ENCODE results near the gene WFS1. TPM values are rescaled to one million over a fixed set of nuclear protein-coding genes. Genes with fewer than 3 reads are reported as not detected.

The WFS1 gene
- total and polyA plus RNA-seq, 2 donors (not counting 3 experiments of a cell fraction or from before 2014, with no cell fraction given), result 48.2 to 70.0 TPM

DNA sequence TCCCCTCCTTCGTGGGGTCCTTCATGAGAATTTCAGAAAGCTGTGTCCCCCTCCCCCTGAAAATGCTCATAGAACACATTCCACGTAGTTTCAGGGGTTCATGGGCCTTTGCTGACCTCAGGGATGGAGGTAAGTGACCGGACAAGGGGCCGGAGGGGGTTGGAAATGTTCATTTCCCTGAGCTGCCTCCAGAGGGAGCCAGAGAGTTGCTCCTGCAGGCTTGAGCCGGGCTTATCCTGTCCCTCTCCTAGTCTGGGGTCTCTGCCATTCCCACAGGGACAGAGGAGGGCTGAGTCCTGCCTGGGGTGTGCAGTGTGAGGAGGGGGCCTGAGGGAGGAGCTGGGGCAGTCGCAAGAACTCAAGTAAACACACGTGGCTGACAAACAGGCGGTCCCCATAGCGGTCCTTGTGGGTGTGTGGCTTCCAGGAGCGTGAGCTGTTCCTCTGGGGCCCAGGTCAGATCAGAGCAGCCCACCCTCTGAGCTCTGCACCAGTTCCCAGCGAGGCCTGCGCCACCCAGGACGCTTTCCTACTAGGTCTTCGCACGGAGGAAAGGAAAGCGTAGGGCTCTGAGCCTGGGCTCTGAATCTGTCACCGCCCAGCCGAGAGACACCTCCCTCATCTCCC lies 62.5 kb downstream of the WFS1 start:
- H3K9me1 ChIP-seq (replicated peaks; ENCODE audit: control insufficient read depth, extremely low read depth, insufficient read depth, low read length), result no peaks in the 10 kb centered on the region
- DNase-seq (ENCODE audit: low read depth, low spot score), result peak; percentile 42

More for the DNA sequence above, 62.5 kb downstream of the WFS1 start:
- no peak overlapping the region for H3K9ac ChIP-seq (replicated peaks; ENCODE audit: extremely low read depth, insufficient read depth, low read length)
- ChIA-PET CTCF (interaction anchor here (0.8 to 16.2 kb wide), 27 partner anchors 9 to 334 kb away, joined by 3 to 808 read pairs (median 6); partner anchors contain the start of genes MAN2B2 and WFS1), POLR2A (no interaction called here)
- H3K27ac ChIP-seq (ENCODE audit: insufficient read depth, low read depth, low read length), result no peak overlapping the region
- H3K27me3 ChIP-seq (ENCODE audit: control insufficient read depth in 2 of 2, insufficient read depth in 2 of 2, low read length in 2 of 2), result peaks cover 0 to under 1% of the 10 kb centered on the region in 2 experiments
- peak; percentile 66 for FAIRE-seq
- TF ChIP-seq, protein P1, sequence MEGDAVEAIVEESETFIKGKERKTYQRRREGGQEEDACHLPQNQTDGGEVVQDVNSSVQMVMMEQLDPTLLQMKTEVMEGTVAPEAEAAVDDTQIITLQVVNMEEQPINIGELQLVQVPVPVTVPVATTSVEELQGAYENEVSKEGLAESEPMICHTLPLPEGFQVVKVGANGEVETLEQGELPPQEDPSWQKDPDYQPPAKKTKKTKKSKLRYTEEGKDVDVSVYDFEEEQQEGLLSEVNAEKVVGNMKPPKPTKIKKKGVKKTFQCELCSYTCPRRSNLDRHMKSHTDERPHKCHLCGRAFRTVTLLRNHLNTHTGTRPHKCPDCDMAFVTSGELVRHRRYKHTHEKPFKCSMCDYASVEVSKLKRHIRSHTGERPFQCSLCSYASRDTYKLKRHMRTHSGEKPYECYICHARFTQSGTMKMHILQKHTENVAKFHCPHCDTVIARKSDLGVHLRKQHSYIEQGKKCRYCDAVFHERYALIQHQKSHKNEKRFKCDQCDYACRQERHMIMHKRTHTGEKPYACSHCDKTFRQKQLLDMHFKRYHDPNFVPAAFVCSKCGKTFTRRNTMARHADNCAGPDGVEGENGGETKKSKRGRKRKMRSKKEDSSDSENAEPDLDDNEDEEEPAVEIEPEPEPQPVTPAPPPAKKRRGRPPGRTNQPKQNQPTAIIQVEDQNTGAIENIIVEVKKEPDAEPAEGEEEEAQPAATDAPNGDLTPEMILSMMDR (IDR thresholded peaks at IDR 0.05; ENCODE audit: extremely low read depth in 1 of 2, insufficient read depth in 1 of 2, low read depth in 1 of 2, low read length in 2 of 2), result peak; percentile 78 to 88
- TF ChIP-seq, protein P2, sequence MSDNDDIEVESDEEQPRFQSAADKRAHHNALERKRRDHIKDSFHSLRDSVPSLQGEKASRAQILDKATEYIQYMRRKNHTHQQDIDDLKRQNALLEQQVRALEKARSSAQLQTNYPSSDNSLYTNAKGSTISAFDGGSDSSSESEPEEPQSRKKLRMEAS (IDR thresholded peaks at IDR 0.05; ENCODE audit: insufficient read depth, insufficient read length), result no peak
- TF ChIP-seq EZH2 (IDR thresholded peaks at IDR 0.05; ENCODE audit: borderline replicate concordance, low read depth, low read length, severe bottlenecking) (no peak), POLR2A (IDR thresholded peaks at IDR 0.05; ENCODE audit: low read depth, low read length) (no peak)
- H3K4me1 ChIP-seq (ENCODE audit: control insufficient read depth, extremely low read depth, insufficient read depth, low read length), result no peaks in the 10 kb centered on the region
- intact Hi-C loops (cut with micrococcal nuclease), result loop anchor here (1.0 kb wide), 2 partner anchors 68 to 214 kb away; no protein-coding TSS in a partner anchor
- H3K4me3 ChIP-seq (replicated peaks in 1 of 3; ENCODE audit: insufficient read depth in 1 of 3, low read depth in 1 of 3, low read length in 3 of 3), result no peak overlapping the region
- no peak overlapping the region for H2AFZ ChIP-seq (ENCODE audit: low read depth, low read length)
- no peaks in the 10 kb centered on the region for H3K9me3 ChIP-seq (replicated peaks; ENCODE audit: control insufficient read depth, insufficient read depth, low read length)
- no peaks in the 10 kb centered on the region for H4K20me1 ChIP-seq (replicated peaks; ENCODE audit: control insufficient read depth, extremely low read depth, insufficient read depth, low read length)
- dilution Hi-C loops (cut with MboI; ENCODE audit: extremely low pct_ligation_motif_present, low sequenced_read_pairs), result no loop called here
- no TSS peak for BruUV-seq (replicated peaks)
- H3K36me3 ChIP-seq (ENCODE audit: control insufficient read depth in 2 of 2, extremely low read depth in 1 of 2, insufficient read depth in 2 of 2, low read length in 2 of 2), result no peaks in the 10 kb centered on the region
- H3K79me2 ChIP-seq (ENCODE audit: control insufficient read depth, insufficient read depth, low read length), result no peaks in the 10 kb centered on the region
- no peak overlapping the region for H3K4me2 ChIP-seq (ENCODE audit: insufficient read depth, low read length)
